ENCODE measurements around the gene FPGS.

GRCh38 chr9:127860260-127860659 is 57.6 kb downstream of the FPGS start:
- no peak for TF ChIP-seq EZH2 (IDR thresholded peaks at IDR 0.05)
- no peak for TF ChIP-seq POLR2AphosphoS5 (IDR thresholded peaks at IDR 0.05; ENCODE audit: borderline replicate concordance, low read depth, low read length)
- TF ChIP-seq FOXP2 (optimal IDR thresholded peaks at IDR 0.05; ENCODE audit: control extremely low read depth, extremely low read length, insufficient read depth): no peak
